ENCODE measurements around the gene C1QC.
A peak's percentile ranks its signal among the peaks of the same experiment; 100 is the strongest.

The C1QC gene

DNA sequence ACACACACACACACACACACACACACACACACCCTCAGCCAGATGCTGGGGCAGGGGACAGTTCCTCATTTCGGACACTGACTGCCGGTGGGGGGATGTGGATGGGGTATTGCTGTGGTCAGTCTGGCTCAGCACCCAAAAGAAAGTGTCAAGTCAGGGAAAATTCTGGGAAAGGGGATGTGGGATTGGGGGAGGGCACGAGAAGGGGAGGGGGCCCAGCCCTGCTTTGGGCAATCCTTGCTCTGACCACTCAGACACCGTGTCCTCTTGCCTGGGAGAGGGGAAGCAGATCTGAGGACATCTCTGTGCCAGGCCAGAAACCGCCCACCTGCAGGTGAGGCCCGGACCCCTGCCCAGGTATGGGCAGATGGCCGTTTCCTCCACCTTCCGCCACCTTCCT, at the start of gene C1QC:
Gene C1QC (plus strand): TSS at position 253 of the 400 bp plus-strand sequence. CDS start 391 bp downstream, outside the sequence.
- no peak for DNase-seq (ENCODE audit: low read depth, low spot score)

DNA sequence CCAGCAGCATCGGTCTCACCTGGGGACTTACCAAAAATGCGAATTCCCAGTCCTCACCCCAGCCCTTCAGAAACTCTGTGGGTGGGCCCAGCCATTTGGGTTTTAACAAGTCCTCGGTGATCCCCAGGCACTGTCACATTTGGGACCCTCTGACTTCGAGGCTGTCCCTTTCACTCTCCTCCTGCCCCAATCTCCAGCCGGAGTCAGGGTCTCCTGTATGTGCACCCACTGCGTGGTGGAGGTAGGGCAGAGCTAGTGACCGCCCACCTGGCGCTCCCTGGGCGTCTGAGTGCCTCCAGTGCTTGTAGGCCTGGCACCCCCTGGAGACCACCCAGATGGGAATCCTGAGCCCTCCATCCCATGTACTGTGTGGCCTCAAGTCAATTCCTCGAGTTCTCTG, 49.0 kb upstream of the C1QC start:
- DNase-seq (ENCODE audit: low read depth, low spot score) = no peak

DNA sequence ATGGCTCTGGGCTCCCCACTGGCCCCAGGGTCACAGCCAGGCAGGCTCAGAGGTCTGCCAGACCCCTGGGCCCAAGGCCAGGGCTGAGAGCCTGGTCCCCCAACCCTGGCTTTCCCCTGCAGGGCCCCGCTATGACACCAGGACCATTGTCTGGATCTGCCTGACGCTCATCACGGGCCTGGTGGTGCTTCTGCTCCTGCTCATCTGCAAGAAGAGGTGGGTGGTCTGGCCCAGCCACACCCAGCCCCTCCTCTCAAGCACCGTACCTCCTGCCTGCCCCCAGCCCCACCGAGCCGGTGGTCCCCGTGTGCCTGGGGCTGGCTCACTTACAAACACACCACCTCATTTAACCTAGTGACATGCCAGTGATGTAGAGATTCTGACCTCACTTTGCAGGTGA, 48.3 kb upstream of the C1QC start:
- DNase-seq (ENCODE audit: low read depth, low spot score) = no peak

DNA sequence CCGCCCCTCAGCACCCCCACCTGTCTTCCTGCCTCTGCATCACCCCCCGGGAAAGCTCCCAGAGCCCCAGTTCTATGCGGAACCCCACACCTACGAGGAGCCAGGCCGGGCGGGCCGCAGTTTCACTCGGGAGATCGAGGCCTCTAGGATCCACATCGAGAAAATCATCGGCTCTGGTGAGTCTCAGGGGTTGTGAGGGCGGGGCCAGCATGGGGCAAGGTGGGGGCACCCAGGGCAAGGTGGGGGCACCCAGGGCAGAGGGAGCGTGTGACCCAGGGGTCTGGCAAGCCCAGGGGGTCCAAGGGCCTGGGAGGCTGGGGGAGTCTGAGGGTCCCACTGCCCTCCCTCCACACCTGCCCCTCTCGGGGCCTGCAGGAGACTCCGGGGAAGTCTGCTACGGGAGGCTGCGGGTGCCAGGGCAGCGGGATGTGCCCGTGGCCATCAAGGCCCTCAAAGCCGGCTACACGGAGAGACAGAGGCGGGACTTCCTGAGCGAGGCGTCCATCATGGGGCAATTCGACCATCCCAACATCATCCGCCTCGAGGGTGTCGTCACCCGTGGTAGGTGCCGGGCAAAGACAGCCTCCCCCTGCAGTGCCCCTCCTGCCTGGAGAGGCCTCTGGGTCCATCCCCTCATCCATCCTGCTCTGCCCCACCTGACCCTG, 46.0 kb upstream of the C1QC start:
- DNase-seq (ENCODE audit: low read depth, low spot score) = no peak

DNA sequence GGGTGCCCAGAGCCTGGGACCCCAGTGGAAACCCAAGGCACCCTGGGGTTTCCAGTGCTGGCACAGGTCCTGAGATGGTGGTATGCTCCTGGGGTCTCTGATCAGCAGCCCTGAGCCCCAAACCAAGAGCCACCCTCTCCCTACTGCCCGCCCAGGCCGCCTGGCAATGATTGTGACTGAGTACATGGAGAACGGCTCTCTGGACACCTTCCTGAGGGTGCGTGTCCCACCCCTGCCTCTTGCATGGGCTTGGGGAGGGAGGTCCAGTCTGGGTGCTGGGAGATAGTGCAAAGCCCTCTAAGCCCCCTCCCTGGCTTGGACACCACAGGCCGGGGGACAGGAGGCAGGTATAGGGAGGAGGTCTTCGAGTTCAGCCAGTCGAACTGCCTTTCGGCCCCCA, 45.4 kb upstream of the C1QC start:
- no peak for DNase-seq (ENCODE audit: low read depth, low spot score)

GRCh38 chr1:22598736-22599135, 44.7 kb upstream of the C1QC start:
- no peak for DNase-seq (ENCODE audit: low read depth, low spot score)

GRCh38 chr1:22600071-22600816, 43.2 kb upstream of the C1QC start:
- no peak for DNase-seq (ENCODE audit: low read depth, low spot score)

- DNase-seq (ENCODE audit: low read depth, low spot score) = no peak
Observed at GRCh38 chr1:22600817-22601605, 42.4 kb upstream of the C1QC start.

DNA sequence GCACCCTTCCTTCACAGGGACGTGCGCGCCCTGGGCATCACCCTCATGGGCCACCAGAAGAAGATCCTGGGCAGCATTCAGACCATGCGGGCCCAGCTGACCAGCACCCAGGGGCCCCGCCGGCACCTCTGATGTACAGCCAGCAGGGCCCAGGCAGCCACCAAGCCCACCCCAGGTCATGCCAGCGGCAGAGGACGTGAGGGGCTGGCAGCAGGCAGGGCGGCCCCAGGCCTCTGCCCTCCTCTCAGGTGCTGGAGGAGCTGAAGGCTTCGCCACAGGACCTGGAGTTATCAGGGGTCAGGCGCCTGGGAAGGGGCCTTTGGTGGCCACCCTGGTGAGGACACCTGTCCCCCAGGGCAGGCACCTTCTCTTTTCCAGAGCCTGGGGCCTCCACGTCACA, 41.8 kb upstream of the C1QC start:
- DNase-seq (ENCODE audit: low read depth, low spot score) = no peak

GRCh38 chr1:22602060-22602740, 41.2 kb upstream of the C1QC start:
- no peak for DNase-seq (ENCODE audit: low read depth, low spot score)

GRCh38 chr1:22606161-22606560, 37.3 kb upstream of the C1QC start:
- no peak for DNase-seq (ENCODE audit: low read depth, low spot score)

DNA sequence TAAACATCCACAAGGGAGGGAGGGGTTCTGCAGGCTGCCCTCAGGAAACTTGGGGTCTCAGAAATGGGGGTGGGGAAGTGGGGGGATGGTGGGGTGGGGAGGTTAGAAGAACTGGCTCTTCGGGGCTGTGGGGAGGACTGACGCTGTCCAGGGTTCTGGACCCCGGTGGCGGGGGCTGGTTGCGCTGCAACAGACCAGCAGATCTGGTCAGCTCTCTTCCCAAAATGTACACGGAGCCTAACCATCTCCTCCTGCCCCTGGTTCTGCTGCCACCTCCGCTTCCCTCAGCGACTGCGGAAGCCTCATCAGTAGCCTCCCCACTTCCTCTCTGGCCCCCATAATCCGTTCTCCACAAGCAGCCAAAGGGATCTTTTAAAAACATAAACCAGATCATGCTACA, 36.3 kb upstream of the C1QC start:
- no peak for DNase-seq (ENCODE audit: low read depth, low spot score)

DNA sequence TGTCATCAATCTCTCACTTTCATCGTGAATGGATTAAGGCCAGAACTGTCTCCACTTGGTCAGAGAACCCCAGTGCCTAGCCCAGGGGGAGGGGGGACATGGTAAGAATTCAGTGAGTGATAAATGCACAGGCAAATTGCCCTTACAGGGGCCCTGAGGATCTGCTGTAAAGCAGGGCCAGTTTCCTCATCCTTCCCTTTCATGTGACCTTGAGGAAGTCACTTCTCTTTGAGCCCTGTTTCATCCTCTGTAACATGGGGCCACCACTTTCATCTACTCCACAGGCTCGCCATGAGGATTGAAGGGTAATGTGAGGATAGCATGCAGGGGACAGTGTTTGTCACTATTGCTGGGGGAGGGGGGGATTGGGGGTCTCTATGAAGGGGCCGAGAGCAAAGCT, 35.1 kb upstream of the C1QC start:
- no peak for DNase-seq (ENCODE audit: low read depth, low spot score)

DNA sequence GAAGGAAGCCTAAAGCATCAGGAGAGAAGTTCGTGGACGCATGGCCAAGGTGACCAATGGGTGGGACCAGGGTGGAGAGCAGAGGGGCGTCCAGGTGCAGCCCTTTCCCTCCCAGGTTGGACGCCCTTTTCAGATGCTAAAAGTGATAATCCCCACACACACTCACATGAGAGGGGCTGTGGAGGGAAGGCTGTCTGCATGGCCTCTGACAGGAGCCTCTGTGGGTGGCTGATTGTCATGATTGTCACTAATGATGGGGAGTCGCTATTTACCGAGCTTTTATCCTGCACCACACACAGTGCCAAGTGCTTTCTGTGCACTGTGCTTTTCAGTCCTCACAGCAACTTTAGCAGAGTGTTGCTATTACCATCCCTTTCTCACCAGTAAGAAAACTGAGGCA, 34.1 kb upstream of the C1QC start:
- no peak for DNase-seq (ENCODE audit: low read depth, low spot score)

GRCh38 chr1:22611530-22611947, 31.9 kb upstream of the C1QC start:
- DNase-seq (ENCODE audit: low read depth, low spot score) = peak; percentile 65

DNA sequence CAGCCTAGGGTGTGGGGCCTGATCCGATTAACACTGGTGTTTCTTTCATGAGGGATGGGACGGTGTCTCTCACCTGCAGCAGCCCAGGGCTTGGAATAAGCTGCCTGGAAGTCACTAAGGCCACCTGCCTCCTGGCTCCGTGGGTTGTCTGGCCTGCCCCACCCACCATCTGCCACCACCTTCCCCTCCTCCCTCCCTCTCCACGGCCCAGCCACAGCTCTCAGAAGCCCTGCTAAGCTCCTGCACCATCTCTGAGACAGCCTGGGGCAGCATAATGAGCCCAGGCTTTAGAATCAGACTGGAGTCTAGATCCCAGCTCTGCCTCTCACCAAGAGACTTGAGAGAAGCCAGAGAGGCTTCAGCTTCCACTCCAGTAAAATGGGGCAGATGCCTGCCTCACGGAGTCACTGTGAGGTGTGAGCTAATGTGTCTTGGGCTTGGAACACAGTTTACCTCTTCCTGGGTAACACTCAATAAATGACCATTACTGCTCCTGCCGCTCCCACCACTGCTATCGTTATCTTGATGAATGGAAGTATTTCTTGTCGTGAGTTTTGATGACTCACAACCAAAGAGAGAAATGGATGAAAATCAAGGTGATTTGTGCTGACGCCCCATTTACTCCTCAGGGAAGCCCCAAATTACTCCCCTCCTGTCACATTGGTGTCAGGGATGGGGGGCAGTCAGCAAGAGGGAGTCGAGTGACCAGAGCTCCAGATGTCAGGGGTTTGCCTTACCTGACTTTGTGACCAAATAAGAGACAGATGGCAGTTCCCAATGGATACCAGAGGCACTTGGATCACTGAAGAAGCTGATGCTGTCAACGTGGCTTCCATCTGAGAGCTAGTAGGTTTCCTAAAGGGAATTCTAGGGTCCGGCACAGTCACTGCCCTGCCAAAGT, 30.5 kb upstream of the C1QC start:
- DNase-seq (ENCODE audit: low read depth, low spot score) = no peak

DNA sequence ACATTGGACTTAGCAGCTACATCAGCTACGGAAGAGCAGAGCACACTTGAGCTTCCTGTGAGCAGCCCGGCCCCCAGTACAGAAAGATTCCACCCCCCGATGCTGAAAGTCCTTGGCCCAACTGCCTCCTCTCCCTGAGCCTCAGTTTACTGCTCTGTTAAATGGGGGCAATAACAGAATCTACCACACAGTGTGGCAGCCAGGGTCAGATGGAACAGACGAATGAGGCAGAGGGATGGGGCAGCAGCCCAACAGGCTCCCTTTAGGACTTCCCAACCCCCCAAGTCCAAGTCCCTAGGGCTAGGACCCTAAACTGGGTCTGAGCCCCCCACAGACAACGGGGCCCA, 29.9 kb upstream of the C1QC start:
- DNase-seq (ENCODE audit: low read depth, low spot score) = no peak

- no peak for DNase-seq (ENCODE audit: low read depth, low spot score)
Observed at GRCh38 chr1:22613951-22614350, 29.5 kb upstream of the C1QC start.

DNA sequence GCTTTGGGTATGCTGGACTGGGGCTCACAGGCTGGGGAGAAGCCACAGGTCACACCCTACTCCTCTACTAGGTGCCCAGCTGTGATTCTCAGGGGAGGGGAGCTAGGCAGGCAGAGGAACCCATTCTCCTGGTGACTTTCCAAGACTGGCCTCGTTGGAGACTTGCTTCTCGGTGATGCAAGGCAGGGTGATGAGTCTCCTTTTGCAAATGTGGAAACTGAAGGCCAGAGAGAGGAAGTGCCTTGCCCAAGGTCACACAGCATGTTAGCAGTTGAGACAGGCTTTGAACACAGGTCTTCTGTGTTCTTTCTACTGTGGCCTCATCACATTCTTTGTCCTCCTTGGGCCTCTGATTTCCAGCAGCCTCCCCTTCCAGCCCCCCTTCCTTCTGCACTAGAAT, 27.5 kb upstream of the C1QC start:
- DNase-seq (ENCODE audit: low read depth, low spot score) = no peak

DNA sequence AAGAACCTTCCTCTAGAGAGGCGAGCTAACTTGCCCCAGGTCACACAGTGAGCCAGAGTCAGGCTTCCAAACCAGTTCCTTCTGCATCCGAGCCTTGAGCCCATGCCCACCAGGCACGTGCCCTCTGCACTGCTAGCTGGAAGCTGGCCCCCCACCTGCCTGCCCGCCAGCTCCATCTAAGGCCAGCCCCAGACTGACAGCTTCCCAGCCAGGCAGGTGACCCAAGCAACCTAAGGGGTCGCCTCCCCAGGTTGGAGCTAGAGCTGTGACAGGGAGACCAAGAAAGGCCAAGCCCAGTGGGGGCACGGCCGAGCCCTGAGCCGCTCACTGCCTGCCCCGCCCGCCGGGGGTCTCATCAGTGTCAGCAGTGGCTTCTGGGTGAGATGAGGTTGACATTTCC, 26.9 kb upstream of the C1QC start:
- no peak for DNase-seq (ENCODE audit: low read depth, low spot score)

DNA sequence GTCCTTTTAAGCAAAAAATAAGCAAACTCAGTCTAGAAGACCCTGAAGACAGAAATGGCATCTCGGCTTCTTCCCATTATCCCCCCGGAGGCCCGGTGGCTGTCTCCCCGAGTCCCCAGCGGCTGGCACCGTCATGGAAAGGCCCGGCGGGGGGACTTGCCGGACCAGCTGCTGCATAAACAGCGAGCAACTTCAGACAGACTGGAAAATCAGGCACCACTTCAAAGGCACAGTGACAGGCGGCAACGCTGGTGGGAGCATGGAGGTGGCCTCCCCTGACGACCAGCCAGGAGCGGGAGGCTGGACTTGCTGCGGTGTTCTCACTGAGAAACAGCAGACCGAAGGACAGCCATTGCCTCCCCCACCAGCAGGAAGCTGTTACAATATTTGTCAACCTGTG, 25.4 kb upstream of the C1QC start:
- DNase-seq (ENCODE audit: low read depth, low spot score) = no peak

Measured in iPS DF 19.7 (cell line).